ENCODE measurements around the gene TNFRSF11A.

The TNFRSF11A gene

DNA sequence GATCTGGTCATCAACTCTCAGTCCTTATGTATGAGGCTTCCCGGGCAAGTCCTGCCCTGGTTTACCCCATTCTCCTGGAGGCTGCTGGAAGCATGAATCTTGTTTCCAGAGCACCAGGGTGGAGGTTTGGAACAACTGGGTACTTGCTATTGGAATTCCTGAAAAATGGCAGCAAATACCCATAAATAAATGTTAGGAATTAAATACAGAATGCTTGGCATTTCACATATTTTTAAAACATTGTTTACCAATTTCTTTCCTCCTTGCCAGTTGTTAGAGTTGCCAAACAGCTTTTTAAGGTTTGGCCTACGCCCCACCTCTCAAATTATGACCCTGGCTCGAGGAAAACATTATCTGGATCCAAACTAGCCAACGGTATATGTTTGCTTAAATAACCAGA, 107.1 kb downstream of the TNFRSF11A start:
- no peak overlapping the region for H3K4me3 ChIP-seq (ENCODE audit: low read length)
- H3K36me3 ChIP-seq (ENCODE audit: insufficient read depth, low read length) = no peaks in the 10 kb centered on the region
- no peak overlapping the region for H2AFZ ChIP-seq (ENCODE audit: low read depth, low read length)
- no peaks in the 10 kb centered on the region for H3K27me3 ChIP-seq (ENCODE audit: insufficient read depth, low read length)
- no peaks in the 10 kb centered on the region for H3K4me1 ChIP-seq (ENCODE audit: insufficient read depth, low read length)
- no peaks in the 10 kb centered on the region for H3K9me3 ChIP-seq (ENCODE audit: low read length)

DNA sequence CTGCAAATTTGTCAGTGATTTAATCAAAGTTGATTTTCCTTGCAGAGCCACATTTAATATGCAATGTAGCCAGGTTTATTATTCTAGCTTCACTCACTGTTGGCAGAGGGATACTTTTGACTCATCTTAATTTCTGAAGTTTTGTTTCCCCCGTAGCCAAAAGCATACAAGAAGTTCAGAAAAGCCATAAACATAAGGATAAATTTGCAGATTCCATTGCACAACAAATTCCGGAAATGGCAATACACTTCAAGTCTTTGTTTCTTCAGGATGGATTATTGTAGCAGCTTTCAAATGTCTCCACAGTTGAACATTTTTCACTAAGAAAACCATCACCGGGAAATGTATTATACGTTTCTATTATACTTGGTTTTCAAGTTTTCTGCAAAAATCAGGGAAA, 109.7 kb downstream of the TNFRSF11A start:
- Histone ChIP-seq H3K4me3 (ENCODE audit: low read length) (no peak overlapping the region), H3K27me3 (ENCODE audit: insufficient read depth, low read length) (no peaks in the 10 kb centered on the region), H3K9me3 (ENCODE audit: low read length) (no peaks in the 10 kb centered on the region), H3K36me3 (ENCODE audit: insufficient read depth, low read length) (no peaks in the 10 kb centered on the region), H2AFZ (ENCODE audit: low read depth, low read length) (no peak overlapping the region), H3K4me1 (ENCODE audit: insufficient read depth, low read length) (peaks cover 2% of the 10 kb centered on the region)

DNA sequence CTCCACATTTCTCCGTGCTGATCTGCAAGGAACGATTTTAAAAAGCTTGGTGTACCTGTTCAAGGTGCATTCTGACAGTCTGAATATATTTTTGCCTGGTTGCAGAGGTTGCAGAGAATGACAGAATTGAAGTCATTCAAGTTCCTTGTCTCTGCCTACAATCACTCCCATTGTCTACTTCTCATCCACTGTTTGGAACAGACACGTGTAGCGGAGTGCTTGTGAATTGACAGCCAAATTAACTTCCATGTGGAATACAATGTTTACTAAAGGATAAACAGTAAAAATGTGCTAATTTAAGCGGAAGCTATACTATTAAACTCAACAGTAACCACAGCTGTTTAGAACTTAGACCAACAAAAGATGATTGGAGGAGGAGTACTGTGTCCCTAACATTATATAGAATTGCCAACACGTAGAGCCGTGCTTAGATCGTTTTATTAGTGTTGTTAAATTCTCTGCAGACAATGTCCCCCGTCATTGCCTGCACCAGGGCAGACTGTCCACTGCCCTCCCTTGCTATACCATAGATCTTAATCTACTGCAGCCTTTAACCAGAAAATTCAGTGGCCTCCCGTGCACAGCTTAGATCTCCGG, 110.4 kb downstream of the TNFRSF11A start:
- H3K9me3 ChIP-seq (ENCODE audit: low read length) = no peaks in the 10 kb centered on the region
- no peak overlapping the region for H2AFZ ChIP-seq (ENCODE audit: low read depth, low read length)
- H3K36me3 ChIP-seq (ENCODE audit: insufficient read depth, low read length) = no peaks in the 10 kb centered on the region
- H3K4me3 ChIP-seq (ENCODE audit: low read length) = no peak overlapping the region
- peaks cover 2% of the 10 kb centered on the region for H3K4me1 ChIP-seq (ENCODE audit: insufficient read depth, low read length)
- no peaks in the 10 kb centered on the region for H3K27me3 ChIP-seq (ENCODE audit: insufficient read depth, low read length)

DNA sequence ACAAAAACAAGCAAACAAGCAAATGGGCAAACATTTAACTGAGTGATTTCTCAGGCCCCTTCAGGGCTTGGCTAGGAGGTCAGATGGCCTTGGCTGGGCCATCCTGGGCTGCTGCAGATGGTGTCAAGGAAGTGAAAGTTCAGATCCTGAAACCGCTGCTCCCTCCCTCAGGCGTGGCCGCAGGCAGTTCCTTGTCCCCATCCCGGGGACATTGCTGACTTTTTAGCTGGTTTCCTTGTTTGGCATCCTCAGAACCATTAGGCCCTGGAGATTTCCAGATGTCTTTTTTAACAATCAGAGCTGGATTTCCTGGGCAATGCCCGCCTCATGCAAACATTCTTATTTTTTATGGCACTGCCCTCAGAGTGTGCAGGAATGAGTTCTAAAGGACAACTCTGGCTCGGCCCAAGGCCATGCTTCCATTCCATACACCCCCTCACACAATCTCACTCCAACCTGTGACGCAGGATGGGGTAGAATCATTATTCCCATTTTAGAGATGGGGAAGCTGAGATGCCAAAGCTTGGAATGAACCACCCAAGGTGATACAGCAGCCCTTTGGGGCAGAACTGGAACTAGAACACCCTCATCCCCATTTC, 111.6 kb downstream of the TNFRSF11A start:
- Histone ChIP-seq H3K36me3 (ENCODE audit: insufficient read depth, low read length) (no peaks in the 10 kb centered on the region), H3K27me3 (ENCODE audit: insufficient read depth, low read length) (no peaks in the 10 kb centered on the region), H3K4me3 (ENCODE audit: low read length) (no peak overlapping the region), H3K4me1 (ENCODE audit: insufficient read depth, low read length) (peaks cover 2% of the 10 kb centered on the region), H2AFZ (ENCODE audit: low read depth, low read length) (no peak overlapping the region), H3K9me3 (ENCODE audit: low read length) (no peaks in the 10 kb centered on the region)

DNA sequence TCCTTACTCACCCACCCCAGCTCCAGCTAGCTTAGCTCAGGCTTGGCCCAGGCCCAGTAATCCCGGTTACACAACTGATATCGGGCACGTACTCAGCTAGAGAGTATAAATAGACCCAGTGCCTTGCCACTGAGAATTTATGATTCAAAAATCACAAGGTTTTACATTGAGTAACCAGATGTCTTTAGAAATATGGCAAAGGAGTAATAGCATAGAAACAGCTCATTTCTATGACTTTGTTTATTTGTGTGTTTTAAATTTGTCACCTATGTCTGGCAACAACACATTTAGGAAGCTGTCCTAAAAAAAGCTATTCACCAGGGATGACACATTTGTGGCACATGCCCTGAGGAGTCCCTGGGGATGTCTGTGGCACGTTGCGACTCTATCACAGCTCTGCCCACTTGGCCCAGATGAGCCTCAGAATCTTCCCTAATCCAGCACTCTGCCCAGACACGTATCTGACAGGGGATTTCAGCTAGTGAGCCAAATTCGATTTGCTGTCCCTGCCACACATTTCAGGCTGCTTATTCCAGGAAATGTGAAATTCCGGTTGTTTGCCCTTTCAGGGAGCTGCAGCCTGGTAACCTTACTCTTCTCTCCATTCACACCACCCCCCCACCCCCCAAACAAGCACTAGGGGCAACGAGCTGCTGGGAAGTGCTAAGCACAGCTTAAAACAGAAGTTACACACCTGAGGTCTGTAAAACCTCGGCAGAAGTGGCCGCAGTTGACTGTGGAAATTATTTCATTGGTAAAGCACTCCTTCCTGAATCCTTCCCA, 112.3 kb downstream of the TNFRSF11A start:
- Histone ChIP-seq H3K9me3 (ENCODE audit: low read length) (no peaks in the 10 kb centered on the region), H3K36me3 (ENCODE audit: insufficient read depth, low read length) (no peaks in the 10 kb centered on the region), H3K4me1 (ENCODE audit: insufficient read depth, low read length) (peaks cover 2% of the 10 kb centered on the region), H3K27me3 (ENCODE audit: insufficient read depth, low read length) (no peaks in the 10 kb centered on the region), H3K4me3 (ENCODE audit: low read length) (no peak overlapping the region), H2AFZ (ENCODE audit: low read depth, low read length) (no peak overlapping the region)

DNA sequence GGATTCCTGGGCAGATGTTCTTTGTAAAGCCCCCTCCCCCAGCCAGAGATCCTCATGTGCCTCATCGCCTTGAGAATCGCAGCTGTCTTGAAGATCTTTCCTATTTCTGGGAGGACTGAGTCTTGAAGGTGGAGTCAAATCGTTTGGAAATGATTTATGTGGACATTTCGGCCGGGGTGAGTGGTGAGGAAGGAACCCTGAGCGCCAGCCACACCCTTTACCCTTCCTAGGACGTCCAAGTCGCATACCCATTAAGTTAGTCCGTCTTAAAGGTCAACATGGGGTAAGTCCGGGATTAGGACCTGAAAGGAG, 112.9 kb downstream of the TNFRSF11A start:
- H3K27me3 ChIP-seq (ENCODE audit: insufficient read depth, low read length) = no peaks in the 10 kb centered on the region
- no peak overlapping the region for H3K4me3 ChIP-seq (ENCODE audit: low read length)
- no peaks in the 10 kb centered on the region for H3K36me3 ChIP-seq (ENCODE audit: insufficient read depth, low read length)
- H3K9me3 ChIP-seq (ENCODE audit: low read length) = no peaks in the 10 kb centered on the region
- no peak overlapping the region for H2AFZ ChIP-seq (ENCODE audit: low read depth, low read length)
- peaks cover 2% of the 10 kb centered on the region for H3K4me1 ChIP-seq (ENCODE audit: insufficient read depth, low read length)

DNA sequence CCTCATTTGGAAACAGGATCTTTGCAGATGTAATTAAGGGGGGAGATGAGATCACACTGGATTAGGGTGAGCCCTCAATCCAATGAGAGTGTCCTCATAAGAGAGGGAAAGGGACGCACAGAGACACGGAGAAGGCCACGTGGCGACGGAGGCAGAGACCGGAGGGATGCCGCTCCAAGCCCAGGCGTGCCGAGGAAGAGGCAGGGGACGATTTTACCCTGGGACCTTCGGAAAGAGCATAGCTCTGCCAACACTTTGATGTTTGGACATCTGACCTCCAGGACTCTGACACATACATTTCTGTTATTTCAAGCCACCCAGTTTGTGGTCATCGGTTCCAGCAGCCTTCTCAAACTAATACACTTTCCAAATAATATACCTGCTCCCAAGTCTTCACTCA, 113.3 kb downstream of the TNFRSF11A start:
- Histone ChIP-seq H3K27me3 (ENCODE audit: insufficient read depth, low read length) (no peaks in the 10 kb centered on the region), H2AFZ (ENCODE audit: low read depth, low read length) (no peak overlapping the region), H3K36me3 (ENCODE audit: insufficient read depth, low read length) (no peaks in the 10 kb centered on the region), H3K4me3 (ENCODE audit: low read length) (no peak overlapping the region), H3K4me1 (ENCODE audit: insufficient read depth, low read length) (peaks cover 2% of the 10 kb centered on the region), H3K9me3 (ENCODE audit: low read length) (no peaks in the 10 kb centered on the region)

DNA sequence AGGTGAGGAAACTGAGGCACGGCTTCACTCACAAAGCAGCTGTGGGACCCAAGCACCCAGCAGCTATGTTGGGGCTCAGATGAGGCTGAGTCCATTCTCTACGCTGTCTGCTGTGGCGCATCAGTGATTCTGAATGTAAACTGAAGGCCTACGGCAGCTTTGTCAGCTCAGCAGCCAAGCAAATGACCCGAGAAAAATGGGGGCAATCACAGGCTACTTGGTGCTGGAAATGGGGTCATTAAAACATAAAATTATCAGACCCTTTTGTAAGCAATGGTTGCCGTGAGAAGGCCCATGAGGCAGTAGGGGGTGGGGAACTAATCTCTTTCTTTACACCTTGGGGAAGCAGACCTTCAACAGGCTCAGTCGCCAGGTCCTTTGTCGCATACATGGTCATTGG, 113.8 kb downstream of the TNFRSF11A start:
- H3K9me3 ChIP-seq (ENCODE audit: low read length) = no peaks in the 10 kb centered on the region

More for the DNA sequence above, 113.8 kb downstream of the TNFRSF11A start:
- Histone ChIP-seq H3K4me3 (ENCODE audit: low read length) (no peak overlapping the region), H3K4me1 (ENCODE audit: insufficient read depth, low read length) (peaks cover 2% of the 10 kb centered on the region), H2AFZ (ENCODE audit: low read depth, low read length) (no peak overlapping the region), H3K36me3 (ENCODE audit: insufficient read depth, low read length) (no peaks in the 10 kb centered on the region), H3K27me3 (ENCODE audit: insufficient read depth, low read length) (no peaks in the 10 kb centered on the region)
